Stimulated activated CD4-positive, alpha-beta T cell treated with anti-CD3 and anti-CD28 coated beads, TNF-alpha, amount 100 ng/mL, for 48 hours (primary cell): ENCODE measurements around the gene AFDN.

Experiments
- DNase-seq, 3 donors: peaks; one replicate each; pipeline ENCODE4 v3.0.0-alpha.2; 2020; ENCODE audit warnings: low read depth in 3 of 3

Gene AFDN

DNA sequence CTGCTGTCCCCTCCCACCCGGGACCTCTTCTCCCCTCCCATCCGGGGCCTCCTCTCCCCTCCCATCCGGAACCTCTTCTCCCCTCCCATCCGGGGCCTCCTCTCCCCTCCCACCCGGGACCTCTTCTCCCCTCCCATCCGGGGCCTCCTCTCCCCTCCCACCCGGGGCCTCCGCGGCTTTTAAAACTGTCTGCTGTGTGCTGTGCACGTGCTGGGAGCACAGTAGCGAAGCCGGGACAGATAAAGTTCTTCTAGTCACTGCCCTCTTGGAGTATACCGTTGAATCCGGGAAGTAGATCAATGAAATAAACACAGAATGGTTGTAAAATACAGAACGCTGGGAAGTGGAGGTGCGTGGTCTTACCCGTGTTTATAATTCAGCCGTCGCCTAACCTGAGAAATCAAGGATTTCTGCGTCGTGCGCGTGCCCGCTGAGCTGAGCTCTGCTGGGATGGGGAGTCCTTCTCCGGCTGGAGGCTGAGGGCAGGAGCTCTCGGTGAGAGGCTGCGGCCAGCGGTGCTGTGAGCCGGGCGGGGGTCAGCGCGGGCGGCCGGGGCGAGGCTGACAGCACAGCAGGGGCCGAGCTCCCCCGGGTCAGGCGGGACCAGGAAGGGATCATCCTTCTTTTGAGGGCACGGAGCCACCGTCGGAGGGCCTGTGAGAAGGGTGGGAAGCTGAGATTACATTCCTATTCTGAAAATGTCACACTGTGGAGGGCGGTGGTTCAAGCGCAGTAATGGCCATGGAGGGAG lies 151.2 kb downstream of the AFDN start:
- DNase-seq: no peak

DNA sequence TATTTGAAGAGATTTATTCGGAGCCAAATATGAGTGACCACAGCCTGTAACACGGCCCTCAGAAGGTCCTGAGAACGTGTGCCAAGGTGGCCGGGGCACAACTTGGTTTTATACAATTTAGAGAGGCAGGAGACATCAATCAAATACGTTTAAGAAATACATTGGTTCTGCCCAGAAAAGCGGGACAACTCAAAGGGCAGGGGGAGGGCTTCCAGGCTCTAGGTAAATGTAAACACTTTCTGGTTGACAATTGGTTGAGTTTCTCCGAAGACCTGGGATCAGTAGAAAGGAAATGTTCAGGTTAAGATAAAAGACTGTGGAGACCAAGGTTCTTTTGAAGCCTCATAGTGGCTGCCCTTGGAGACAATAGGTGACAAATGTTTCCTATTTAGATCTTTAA lies 151.9 kb downstream of the AFDN start:
- DNase-seq: no peak

DNA sequence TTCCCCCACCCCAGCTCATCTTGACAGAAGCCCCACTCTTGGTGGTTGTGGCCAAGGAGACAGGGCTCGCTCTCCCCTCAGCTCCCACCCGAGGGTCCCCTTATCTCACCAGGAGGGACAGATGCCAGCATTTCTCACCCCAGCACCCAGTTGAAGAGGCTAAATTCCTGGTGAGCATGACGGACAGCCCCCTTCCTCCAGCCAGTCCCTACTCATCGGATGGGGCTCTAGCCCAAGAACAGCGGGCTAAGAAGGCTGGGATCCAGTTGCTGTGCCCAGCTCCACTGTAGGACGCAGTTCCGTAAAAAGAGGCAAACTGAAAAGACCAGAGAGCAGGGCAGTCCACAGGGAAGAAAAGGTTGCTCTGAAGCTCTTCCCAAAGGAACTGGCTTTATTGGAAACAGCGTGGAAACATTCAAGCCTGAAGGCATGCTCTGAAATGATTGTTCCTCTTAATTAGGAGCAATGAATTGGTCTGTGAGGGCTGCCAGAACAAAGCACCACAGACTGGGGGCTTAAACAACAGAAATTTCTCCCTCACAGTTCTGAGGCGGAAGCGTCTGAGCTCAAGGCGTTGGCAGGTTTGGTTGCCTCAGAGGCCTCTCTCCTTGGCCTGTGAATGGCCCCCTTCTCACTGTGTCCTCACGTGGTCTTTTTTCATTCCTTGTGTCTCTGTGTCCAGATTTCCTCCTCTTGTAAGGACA lies 152.9 kb downstream of the AFDN start:
- no peak for DNase-seq

GRCh38 chr6:167980911-167981580 lies 154.3 kb downstream of the AFDN start:
- no peak for DNase-seq

DNA sequence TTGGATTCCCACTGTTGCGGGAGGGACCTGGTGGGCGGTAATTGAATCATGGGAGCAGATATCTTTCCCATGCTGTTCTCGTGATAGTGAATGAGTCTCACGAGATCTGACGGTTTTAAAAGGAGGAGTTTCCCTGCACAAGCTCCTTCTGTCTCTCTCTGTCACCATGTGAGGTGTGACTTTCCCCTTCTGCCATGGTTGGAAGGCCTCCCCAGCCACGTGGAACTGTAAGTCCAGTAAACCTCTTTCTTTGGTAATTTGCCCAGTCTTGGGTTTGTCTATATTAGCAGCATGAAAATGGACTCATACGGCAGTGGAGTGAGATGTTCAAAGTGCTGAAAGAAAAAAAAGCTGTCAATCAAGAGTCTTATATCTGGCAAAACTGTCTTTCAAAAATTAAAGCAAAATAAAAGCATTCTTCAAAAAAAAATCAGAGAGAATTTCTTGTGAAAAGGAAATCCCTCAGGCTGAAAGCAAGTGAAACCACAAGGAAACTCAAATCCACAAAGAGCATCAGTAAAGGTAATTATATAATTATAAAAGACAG lies 155.3 kb downstream of the AFDN start:
- DNase-seq: no peak

- DNase-seq: no peak
These were observed 157.5 kb downstream of the AFDN start for GRCh38 chr6:167984144-167984719.

DNA sequence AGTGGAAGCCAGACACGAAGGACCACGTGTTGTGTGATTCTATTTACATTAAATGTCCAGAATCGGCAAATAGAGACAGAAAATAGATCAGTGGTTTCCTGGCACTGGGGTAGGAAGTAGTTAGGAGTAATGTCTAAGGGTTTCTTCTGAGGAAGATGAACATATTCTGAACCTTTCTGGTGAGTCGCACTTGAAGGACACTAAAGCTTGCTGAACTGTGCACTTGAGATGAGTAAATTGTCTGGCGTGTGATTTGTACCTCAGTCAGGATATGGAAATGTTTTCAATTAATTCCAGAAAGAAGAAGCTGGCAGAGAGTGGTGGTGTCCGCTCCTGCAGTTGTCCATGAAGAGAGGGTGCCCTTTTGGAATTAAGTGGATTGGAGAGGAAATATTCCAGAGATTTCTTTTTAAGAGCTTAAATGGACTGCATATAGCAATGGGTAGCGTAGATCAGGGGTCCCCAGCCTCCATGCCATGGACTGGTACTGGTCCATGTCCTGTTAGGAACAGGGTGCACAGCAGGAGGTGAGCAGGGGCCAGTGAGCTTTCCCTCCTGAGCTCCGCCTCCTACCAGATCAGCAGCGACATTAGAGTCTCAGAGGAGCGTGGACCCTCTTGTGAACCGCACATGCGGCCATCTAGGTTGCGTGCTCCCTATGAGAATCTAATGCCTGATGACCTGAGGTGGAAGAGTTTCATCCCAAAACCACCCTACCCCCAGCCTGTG lies 158.3 kb downstream of the AFDN start:
- DNase-seq: no peak

GRCh38 chr6:167985911-167986595 lies 159.3 kb downstream of the AFDN start:
- no peak for DNase-seq

DNA sequence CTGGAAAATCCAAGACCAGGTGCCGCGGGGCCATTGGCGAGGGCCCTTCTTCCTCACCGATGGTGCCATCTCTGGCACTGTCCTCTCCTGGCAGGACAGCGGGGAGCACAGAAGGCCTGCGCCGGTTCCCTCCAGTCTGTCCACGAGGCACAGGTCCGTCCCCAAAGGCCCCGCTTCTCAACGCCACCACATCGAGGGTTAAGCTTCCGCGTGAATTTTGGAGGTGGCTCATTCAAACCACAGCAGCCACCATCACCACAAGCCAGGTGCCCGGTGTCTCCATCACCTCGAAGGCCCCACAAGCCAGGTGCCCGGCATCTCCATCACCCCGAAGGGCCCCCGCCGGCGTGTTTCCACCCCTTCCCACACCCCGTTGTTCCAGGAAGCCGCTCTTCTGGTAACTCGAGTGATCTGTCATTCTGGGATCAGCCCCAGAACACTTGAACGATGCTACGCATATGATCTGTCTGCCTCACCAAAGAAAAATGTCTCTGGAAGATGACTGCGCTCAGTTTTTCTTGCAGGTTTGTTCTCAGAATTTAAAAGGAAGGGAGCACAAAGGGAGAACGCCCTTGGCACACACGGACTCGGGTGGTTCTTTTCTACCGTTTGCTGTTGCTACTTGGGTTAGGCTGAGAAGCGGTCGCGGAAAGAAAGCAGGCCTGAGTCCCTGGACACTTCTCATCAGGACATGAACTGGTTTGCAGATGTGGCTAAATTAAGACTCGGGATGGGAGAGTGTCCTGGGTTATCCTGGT lies 160.9 kb downstream of the AFDN start:
- no peak for DNase-seq

- no peak for DNase-seq
These were observed 161.4 kb downstream of the AFDN start for GRCh38 chr6:167988154-167988495.

DNA sequence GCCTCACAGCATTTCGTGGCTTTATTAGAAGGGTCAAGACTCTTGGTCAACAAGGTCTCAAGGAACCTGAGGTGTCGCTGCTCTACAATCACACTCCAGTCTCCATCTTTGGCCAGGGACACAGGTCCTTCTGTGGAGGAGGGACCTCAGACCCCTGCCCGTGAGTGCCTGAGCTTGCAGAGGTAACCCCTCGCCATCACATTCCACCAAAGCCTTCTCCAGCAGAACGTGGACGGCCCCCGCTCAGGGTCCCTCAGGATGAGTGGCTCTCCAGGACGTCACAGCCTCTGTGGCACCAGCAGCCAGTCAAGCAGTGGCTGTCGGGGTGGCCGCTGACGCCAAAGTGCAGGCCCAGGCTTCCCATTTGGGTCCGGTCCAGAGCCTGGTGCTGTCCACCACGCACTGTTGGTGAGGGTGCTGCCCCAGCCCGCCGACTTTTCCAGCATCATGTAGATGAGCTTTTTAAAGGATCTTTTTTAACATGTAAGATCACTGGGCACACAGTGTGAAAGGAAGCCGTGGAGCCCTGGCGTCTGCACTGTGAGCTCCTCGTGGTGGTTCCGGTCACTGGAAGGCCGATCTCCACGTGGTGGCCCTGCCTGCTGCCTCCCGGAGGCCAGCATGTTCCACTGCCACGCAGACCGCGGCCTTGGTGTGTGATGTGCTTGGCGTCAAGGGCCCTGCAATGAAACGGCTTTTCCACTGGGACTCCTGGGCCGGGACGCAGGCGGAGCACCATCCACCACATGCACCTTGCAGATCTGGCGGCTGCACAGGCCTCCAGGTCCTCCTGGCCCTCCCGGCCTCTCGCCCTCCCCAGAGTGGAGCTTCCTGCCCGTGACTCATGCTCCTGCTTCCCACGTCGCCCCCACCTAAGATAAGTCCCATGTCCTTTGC lies 162.5 kb downstream of the AFDN start:
- no peak for DNase-seq

DNA sequence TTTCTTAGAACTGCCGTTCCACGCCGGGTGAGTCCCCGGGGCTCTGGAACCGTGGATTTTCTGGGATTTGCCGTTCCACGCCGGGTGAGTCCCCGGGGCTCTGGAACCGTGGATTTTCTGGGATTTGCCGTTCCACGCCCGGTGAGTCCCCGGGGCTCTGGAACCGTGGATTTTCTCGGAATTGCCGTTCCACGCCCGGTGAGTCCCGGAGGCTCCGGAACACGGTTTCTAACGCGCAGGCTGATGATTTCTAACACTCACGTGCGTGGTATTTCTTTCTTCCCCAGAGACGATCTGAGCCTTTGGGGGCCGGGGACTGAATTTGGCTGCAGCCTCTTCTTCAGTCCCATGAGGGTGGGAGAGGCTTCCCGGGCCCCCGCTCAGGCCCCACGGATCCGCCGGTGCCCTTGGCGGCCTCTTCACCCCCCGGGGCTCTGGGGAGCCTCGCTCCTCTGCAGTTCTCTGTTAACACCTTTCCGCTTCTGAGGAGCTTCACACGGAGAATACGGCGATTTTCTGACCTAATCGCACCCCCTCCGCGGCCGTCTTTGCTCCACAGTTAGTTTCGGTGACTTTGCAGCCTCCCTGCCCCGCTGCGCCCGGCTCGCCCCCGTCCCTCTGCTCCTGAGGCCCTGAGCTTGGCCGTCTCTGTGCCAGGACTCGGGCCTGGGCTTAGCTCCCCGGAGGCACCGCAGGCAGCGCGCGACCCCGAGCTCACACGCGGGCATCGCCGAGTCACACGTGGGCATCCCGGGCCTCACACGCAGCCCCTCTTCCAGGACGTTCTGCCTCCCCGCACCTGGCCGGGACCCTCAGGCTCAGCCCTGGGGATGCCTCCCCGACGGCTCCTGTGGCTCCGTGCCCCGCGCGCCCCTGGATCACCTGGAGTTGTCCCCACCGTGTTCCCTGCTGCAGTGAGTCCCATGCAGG lies 163.6 kb downstream of the AFDN start:
- no peak for DNase-seq

GRCh38 chr6:167993169-167993568 lies 166.5 kb downstream of the AFDN start:
- no peak for DNase-seq

GRCh38 chr6:167993831-167994230 lies 167.1 kb downstream of the AFDN start:
- DNase-seq: no peak

DNA sequence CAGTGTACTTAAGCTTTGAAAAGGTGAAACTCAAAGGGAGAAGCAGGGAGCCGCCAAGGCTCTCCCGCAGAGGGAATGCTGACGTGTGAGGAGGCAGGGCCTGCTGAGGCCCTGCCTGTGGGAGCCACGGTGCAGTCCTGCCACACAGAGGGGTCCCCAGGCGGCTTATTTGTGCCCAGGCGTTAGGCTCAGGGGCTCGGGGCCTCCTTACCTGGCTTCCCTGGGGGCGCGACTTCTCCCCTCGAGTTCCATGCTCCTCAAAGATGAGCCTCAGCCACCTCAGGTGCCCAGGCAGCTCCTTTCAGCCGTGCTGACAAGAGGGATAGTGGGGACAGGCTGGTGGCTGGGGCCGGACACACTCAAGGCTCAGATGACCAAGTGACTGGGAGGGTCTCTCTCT lies 168.6 kb downstream of the AFDN start:
- DNase-seq: no peak

- no peak for DNase-seq
These were observed 169.0 kb downstream of the AFDN start for GRCh38 chr6:167995731-167996151.

GRCh38 chr6:167996424-167997199 lies 169.9 kb downstream of the AFDN start:
- DNase-seq: no peak
